ENCODE data around the gene UGCG. TPM values are rescaled to one million over a fixed set of nuclear protein-coding genes. Genes with fewer than 3 reads are reported as not detected.
"Not testable (repeated sequence)": the region's sequence is repeated elsewhere in the genome, so short reads cannot be mapped to it uniquely, and the experiment has no call there.

The UGCG gene
- 10 to 100 TPM; 67.3 to 92.4 (median 70.6) TPM for polyA plus RNA-seq (ENCODE audit: insufficient read length in 3 of 3)

- peak; percentile 74 to 84 (median 83) for DNase-seq (ENCODE audit: low read depth in 3 of 3, low spot score in 2 of 3)
Observed at GRCh38 chr9:111895996-111896941, at the start of gene UGCG. Gene UGCG (plus strand): TSS chr9:111896814. CDS start chr9:111897216, 402 bp downstream.

- no peak for DNase-seq (ENCODE audit: low read depth in 3 of 3, low spot score in 2 of 3)
Observed at GRCh38 chr9:111851553-111851952, 45.1 kb upstream of the UGCG start.

- no peak for DNase-seq (ENCODE audit: low read depth in 3 of 3, low spot score in 2 of 3)
Observed at GRCh38 chr9:111852291-111852690, 44.3 kb upstream of the UGCG start.

- no peak for DNase-seq (ENCODE audit: low read depth in 3 of 3, low spot score in 2 of 3)
Observed at GRCh38 chr9:111853450-111853827, 43.2 kb upstream of the UGCG start.

- DNase-seq (ENCODE audit: low read depth in 3 of 3, low spot score in 2 of 3): no peak
Observed at GRCh38 chr9:111854799-111855198, 41.8 kb upstream of the UGCG start.

GRCh38 chr9:111857555-111858211 is 38.9 kb upstream of the UGCG start:
- DNase-seq (ENCODE audit: low read depth in 3 of 3, low spot score in 2 of 3): no peak

- DNase-seq (ENCODE audit: low read depth in 3 of 3, low spot score in 2 of 3): no peak
Observed at GRCh38 chr9:111860443-111860842, 36.2 kb upstream of the UGCG start.

- no peak for DNase-seq (ENCODE audit: low read depth in 3 of 3, low spot score in 2 of 3)
Observed at GRCh38 chr9:111863636-111864035, 33.0 kb upstream of the UGCG start.

GRCh38 chr9:111866976-111867375 is 29.6 kb upstream of the UGCG start:
- no peak for DNase-seq (ENCODE audit: low read depth in 3 of 3, low spot score in 2 of 3)

GRCh38 chr9:111868475-111868874 is 28.1 kb upstream of the UGCG start:
- no peak for DNase-seq (ENCODE audit: low read depth in 3 of 3, low spot score in 2 of 3)

GRCh38 chr9:111870774-111871498 is 25.7 kb upstream of the UGCG start:
- DNase-seq (ENCODE audit: low read depth in 3 of 3, low spot score in 2 of 3): no peak

GRCh38 chr9:111871499-111871855 is 25.1 kb upstream of the UGCG start:
- DNase-seq (ENCODE audit: low read depth in 3 of 3, low spot score in 2 of 3): no peak

- no peak for DNase-seq (ENCODE audit: low read depth in 3 of 3, low spot score in 2 of 3)
Observed at GRCh38 chr9:111872886-111873285, 23.7 kb upstream of the UGCG start.

GRCh38 chr9:111873901-111874300 is 22.7 kb upstream of the UGCG start:
- DNase-seq (ENCODE audit: low read depth in 3 of 3, low spot score in 2 of 3): no peak

GRCh38 chr9:111874500-111874899 is 22.1 kb upstream of the UGCG start:
- DNase-seq (ENCODE audit: low read depth in 3 of 3, low spot score in 2 of 3): no peak

- not testable (repeated sequence) for DNase-seq (ENCODE audit: low read depth in 3 of 3, low spot score in 2 of 3)
Observed at GRCh38 chr9:111875291-111875690, 21.3 kb upstream of the UGCG start.

- not testable (repeated sequence) for DNase-seq (ENCODE audit: low read depth in 3 of 3, low spot score in 2 of 3)
Observed at GRCh38 chr9:111875691-111876090, 20.9 kb upstream of the UGCG start.

GRCh38 chr9:111876179-111876578 is 20.4 kb upstream of the UGCG start:
- DNase-seq (ENCODE audit: low read depth in 3 of 3, low spot score in 2 of 3): no peak

GRCh38 chr9:111877420-111877819 is 19.2 kb upstream of the UGCG start:
- no peak for DNase-seq (ENCODE audit: low read depth in 3 of 3, low spot score in 2 of 3)

GRCh38 chr9:111878946-111879345 is 17.7 kb upstream of the UGCG start:
- no peak for DNase-seq (ENCODE audit: low read depth in 3 of 3, low spot score in 2 of 3)

- no peak for DNase-seq (ENCODE audit: low read depth in 3 of 3, low spot score in 2 of 3)
Observed at GRCh38 chr9:111886983-111887718, 9.5 kb upstream of the UGCG start.
